GM18861 (cell line): ENCODE data around the gene RMRP.
"Not testable (repeated sequence)": the region's sequence is repeated elsewhere in the genome, so short reads cannot be mapped to it uniquely, and the experiment has no call there.

ENCODE experiments used
- ATAC-seq: cut with Tn5 transposase; IDR thresholded peaks from one replicate; pipeline ENCODE4 v1.9.1; 2021; ENCODE audit not compliant: unreplicated experiment

Gene RMRP

DNA sequence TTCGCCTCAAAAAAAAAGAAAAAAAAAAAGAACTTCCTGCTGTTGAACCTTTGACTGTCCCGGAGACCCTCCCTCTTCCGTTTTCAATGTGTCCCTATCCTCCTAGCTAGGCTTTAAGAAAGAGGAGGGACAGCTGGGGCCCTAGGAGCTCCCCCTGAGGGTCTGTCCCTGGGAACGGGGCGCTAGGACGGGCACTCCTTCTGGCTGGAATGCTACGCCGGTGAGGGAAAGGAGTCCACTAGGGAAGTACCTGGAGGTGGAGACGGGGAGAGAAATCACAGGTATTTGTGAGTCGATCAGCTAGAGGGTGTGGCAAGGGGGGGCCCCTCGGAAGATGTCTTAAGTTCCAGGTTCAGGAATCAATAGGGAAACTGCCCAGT, 11.7 kb downstream of the RMRP start:
- ATAC-seq = peak; percentile 17

DNA sequence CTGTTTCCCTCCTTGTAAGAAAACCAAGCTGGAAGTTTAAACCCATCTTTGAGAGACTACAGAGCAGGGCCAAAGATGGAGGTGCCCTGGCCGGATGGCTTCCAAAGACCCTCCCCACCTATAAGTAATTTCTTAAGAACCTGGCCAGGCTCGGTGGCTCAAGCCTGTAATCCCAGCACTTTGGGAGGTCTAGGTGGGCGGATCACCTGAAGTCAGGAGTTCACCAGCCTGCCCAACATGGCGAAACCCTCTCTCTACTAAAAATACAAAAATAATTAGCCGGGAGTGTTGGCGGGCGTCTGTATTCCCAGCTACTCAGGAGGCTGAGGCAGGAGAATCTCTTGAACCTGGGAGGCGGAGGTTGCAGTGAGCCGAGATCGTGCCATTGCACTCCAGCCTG, 12.1 kb downstream of the RMRP start:
- not testable (repeated sequence) for ATAC-seq

DNA sequence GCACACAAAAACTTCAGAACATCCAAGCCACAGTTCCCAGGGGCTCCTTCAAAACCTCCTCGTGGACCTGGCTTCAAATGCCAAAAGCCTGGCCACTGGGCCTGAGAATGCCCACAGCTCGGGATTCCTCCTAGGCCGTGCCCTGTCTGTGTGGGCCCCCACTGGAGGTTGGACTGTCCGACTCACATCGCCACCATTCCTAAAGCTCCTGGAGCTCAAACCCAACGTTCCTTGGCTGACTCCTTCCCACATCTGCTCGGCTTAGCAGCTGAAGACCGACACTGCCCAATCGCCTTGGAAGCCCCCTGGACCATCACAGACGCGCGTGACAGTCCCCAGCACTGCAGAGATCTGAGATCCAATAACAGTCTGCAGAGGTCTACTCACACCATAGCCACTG, 14.8 kb downstream of the RMRP start:
- ATAC-seq = no peak

DNA sequence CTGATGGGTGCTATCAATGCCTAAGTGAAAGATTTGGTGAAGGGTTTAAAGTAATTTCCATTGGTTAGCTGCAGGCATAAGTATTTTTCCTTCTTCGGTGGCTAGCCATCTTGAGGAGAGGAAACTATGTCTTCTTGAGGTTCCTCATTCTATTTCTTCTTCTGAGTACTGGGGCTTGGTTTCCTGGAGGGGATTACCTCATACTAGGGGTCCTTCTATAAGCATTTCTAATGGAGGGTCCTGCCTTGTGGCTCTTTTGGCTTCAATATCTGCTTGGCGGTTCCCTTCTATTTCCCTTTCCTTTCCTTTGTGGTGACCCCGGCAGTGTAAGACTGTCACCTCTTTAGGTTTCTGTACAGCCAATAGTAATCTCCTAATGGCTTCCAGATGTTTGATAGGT, 16.3 kb downstream of the RMRP start:
- not testable (repeated sequence) for ATAC-seq

DNA sequence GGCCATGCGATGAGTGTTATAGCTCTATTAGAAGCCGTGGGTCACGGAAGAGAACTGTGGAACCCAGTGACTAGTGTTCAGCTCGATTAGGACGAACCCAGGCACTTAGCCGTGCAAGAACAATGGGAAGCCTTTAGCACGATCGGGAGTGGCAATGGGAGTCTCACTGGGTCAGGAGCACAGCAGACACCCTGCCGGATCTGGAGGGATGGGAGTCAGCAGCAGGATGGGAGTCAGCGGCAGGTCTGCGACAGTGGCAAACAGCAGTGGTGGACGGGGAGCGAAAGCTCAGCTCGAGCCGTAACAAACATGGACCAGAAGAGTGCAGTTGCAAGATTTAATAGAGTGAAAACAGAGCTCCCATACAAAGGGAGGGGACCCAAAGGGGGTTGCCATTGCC, 17.4 kb downstream of the RMRP start:
- ATAC-seq = not testable (repeated sequence)

DNA sequence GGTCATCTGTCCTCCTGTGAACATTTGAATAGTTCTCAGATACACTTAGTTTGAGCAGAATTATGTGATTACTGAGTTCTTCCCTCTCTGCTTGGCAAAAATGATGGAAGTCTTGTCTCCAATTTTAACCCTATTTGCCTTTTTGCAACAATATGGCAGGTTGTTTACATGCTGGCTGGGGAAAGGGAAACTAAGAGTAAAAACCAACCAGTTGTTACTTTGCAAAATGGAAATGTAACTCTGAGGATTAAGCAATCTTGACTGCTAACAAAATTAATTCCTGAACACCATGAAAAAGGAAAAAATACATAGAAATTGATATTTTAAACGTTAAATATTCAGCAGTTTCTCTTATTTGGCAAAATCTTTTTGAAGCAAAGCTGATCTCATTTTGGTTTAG, 18.2 kb downstream of the RMRP start:
- ATAC-seq = no peak

DNA sequence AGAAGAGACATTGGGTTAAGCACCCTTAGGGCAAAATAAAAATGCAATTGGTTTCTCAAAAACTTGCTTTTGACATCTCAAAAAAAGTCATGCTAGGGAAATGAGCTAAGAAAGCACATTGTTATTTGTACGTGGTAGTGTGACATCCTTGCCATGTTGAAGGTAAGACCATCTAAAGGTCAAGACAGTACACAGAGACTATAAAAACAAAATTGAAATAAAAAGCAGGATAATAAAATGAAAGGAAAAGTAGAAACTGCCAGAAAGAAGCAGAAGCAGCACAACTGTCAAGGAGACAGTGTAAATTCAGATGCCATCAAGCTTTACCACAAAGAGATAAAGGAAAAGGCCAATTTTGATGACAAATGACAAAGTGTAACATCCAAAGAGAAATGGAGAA, 18.6 kb downstream of the RMRP start:
- ATAC-seq = not testable (repeated sequence)

DNA sequence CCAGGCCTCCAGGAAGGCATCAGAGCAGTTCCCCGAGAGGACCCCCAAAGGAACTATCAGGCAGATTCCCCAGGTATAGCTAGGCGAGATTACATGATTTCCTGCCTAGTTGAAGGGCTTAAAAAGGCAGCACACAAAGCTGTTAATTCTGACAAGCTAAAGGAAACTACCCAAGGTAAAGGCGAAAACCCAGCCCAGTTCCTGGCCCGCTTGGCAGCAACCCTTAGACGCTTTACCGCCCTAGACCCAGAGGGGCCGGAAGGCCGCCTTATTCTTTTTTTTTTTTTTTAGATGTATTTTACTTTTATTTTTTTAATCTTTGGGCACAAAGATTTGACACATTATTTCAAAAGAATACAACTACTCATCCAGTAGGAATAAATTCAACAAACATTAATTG, 19.1 kb downstream of the RMRP start:
- not testable (repeated sequence) for ATAC-seq

DNA sequence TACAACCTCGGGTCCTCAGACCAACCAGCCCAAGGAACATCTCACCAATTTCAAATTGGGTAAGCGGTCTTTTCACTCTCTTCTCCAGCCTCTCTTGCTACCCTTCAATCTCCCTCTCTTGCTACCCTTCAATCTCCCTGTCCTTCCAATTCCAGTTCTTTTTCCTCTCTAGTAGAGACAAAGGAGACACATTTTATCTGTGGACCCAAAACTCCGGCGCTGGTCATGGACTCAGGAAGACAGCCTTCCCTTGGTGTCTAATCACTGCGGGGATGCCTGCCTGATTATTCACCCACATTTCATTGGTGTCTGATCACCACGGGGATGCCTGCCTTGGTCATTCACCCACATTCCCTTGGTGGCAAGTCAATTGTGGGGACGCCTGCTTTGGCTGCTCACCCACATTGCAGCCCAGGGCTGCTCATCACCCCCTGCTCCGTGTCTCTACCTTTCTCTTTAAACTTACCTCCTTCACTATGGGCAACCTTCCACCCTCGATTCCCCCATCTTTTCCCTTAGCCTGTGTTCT, 20.3 kb downstream of the RMRP start:
- not testable (repeated sequence) for ATAC-seq

DNA sequence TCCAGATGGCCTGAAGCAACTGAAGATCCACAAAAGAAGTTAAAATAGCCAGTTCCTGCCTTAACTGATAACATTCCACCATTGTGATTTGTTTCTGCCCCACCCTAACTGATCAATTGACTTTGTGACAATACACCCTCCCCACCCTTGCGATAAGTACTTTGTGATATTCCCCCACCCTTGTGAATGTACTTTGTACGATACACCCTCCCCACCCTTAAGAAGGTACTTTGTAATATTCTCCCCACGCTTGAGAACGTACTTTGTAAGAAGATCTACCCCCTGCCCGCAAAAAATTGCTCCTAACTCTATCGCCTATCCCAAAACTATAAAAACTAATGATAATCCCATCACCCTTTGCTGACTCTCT, 21.0 kb downstream of the RMRP start:
- ATAC-seq = not testable (repeated sequence)

DNA sequence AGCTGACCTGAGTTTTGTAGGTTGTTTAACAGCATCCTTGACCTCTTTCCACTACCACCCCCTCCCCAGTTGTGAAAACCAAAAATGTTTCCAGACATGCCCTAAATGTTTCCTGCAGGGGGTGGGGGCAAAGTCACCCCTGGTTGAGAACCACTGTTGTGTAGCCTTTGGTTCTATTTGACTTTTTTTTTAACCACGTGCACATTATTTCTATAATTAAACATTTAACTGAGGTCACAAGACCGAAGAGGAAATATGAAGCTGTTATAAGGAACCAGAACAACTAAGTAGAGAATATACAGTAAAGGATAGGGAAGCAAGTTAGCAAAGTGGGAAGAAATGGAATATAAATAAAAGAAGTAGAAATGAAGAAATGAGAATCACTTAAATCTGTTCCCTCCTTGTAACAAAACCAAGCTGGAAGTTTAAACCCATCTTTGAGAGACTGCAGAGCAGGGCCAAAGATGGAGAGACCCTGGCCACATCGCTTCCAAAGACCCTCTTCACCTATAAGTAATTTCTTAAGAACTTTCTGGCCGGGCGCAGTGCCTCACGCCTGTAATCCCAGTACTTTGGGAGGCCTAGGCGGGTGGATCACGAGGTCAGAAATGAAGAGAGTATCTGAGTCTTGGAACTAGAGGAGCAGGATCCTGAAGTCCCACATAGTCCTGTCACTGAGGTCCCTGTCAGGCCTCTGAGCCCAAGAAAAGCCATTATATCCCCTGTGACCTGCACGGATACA, 21.5 kb downstream of the RMRP start:
- ATAC-seq = no peak

DNA sequence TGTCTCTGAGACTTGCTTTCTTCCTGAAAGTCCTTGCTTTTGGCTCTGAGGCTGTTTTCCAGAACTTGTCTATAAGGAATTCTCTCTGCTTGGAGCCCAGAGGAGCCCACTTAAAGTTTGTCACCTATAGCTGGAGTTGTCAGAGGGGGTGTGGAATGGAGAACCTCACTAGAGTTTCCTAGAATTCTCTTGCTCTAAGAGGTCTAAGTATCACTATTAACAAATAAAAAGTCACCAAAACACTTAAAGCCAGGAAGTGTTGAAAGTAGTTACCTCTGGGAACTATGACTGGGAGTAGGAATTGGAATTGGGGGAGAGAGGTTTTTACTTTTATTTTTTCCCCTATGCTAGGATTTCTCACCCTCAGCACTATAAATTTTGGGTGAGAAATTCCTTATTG, 22.1 kb downstream of the RMRP start:
- ATAC-seq = no peak

DNA sequence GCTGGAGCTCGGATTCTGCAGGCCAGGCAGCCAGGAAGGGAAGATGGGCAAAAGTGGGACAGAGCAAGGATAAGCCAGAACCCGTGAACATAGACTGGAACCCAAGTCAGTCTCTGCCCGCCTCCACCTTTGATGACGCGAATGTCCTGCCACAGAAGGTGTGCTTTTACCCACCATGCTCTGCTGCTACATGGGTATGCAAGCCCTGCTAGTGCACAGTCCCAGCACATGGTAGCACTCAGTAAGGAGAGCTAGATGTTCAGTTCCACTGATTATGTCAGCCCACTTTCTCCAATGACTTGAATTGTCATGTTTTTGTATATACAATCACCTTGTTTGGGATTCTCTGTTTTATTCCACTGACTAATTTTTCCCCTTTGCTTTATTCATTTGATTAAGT, 28.2 kb downstream of the RMRP start:
- ATAC-seq = no peak

DNA sequence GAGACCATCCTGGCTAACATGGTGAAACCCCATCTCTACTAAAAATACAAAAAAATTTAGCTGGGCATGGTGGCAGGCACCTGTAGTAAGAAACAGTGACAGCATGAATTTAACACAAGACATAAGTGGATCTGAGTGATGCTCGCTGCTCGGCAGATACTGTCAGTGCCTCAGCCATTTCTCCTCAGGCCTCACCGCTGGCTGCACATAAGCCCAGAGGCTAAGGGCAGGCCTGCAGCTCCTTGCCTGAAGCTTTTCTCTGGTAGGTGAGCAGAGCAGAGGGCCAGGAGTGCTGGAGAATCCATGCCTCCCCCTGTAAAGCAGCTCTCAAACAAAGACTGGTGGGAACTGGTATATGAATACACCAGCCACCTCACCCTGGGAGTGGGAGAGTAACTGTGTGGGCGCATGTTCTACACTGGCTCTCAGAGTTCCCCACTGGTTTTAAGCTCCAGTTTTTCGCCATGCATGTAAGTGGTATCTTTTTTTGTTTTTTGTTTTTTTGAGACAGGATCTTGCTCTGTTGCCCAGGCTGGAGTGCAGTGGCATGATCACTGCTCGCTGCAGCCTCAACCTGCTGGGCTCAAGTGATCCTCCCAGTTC, 29.3 kb downstream of the RMRP start:
- no peak for ATAC-seq

DNA sequence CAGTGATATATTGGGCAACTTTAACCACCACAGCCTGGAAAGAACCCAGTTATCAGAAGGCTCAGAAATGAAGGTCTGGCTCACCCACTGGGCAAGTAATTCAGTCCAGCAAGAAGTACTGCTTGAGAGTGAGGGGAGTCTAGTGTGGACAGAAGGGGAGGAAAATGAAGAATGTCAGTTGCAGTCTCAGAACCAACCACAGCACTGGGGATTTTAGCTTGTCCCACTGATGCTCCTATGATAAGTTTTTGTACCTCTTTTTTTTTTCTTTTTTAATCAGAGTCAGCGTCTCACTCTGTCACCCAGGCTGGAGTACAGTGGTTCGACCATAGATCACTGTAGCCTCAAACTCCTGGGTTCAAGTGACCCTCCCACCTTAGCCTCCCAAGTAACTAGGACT, 30.2 kb downstream of the RMRP start:
- no peak for ATAC-seq

DNA sequence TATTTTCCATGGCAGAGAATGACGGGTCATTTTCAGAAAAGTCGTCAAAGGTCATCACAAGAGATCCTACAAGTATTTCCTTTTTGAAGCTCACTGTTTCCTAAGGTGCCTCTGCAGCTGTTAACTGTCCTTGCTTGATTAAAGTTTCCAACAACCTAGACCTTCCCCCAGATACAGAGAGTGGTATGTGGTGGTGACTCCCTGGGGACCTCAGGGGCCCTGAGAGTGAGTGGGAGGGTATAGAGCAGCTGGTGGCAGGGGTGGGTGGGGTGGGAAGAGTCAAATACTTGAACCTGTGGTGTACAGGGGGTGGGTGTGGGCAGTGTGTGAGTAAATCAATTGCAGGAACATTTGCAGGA, 38.0 kb downstream of the RMRP start:
- peak; percentile 39 for ATAC-seq

DNA sequence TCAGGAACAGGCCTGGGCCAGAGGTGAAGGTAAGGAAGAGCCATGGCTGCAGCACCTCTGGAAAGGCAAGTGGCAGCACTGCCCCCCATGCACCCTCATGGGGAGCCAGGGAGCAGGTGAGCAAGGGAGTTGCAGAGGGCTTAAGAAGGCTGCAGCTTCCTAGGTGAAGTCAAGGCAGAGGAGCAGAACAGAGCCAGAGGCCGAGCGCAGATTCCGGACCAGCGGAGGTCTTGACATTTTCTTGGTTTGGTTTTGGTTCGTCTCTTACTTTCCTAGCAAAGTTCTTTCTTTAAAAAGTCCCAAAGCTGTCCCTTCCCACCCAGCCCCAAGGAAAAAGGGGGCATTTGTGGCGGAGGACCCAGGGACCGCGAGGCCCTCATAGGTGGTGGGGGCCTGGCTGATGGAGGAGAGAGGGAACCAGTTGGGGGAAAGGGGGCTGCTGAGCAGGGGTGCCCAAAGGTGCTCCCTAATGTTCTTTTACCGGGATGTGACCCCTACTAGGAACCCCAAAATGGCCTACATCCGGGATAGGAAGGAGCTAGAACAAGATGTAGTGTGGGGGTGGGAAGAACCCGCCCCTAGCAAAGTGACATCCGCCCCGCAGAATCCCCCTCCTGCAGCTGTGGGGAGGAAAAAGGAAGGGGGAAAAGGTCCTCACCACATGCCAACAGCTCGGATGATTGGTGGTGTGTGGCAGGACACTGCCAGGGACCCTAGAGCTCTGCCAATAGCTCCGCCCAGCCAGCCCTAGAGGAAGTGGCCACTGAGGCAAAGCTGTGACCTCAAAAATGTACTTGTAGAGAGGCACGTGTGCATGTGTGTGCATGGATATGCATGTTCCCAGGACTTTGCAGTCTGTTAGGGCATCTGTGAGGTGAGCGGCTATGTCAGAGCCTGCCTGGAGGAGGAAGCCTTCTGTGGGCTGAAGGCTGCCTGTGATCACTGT, 38.7 kb downstream of the RMRP start:
- ATAC-seq = peak; percentile 52

DNA sequence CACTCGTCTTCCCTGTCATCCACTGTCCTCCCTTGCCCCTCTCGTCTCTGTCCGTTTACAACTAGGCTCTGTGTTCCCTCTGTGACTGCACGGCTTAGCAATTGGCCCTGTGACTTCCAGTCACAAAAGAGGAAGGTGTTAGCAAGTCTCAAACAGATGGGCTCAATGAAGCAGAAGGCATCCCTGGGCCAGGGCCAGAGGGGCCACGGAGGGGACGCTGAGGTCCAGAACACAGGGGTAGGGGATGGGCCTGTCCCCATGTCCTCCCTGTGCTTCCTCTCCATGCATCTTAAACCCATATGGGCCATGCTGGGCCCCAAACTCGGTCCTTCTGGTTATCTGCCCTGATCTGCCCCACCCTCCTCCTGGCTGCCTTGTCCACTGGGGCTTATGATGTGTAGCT, 39.5 kb downstream of the RMRP start, which contains the start of gene CD72:
Gene CD72, minus strand, starts transcription at position 89 of the 403 bp plus-strand sequence. CDS start 110 bp downstream, outside the sequence.
- no peak for ATAC-seq

DNA sequence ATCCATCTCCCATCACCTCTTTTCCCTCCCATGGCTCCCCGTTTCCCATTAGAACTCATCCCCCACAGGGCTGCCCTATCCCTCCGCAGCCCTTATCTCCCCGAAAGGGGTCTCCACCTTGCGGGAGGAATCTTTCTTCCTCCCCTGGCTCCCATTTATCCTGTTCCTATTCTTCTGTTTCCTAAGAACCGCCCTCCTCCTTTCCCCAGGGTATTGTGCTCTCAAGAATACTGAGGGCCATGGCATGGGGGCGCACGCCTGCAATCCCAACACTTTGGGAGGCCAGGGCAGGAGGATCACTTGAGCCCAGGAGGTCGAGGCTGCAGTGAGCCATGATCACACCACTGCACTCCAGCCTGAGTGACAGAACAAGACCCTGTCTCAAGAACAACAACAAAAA, 40.3 kb downstream of the RMRP start:
- ATAC-seq = no peak

DNA sequence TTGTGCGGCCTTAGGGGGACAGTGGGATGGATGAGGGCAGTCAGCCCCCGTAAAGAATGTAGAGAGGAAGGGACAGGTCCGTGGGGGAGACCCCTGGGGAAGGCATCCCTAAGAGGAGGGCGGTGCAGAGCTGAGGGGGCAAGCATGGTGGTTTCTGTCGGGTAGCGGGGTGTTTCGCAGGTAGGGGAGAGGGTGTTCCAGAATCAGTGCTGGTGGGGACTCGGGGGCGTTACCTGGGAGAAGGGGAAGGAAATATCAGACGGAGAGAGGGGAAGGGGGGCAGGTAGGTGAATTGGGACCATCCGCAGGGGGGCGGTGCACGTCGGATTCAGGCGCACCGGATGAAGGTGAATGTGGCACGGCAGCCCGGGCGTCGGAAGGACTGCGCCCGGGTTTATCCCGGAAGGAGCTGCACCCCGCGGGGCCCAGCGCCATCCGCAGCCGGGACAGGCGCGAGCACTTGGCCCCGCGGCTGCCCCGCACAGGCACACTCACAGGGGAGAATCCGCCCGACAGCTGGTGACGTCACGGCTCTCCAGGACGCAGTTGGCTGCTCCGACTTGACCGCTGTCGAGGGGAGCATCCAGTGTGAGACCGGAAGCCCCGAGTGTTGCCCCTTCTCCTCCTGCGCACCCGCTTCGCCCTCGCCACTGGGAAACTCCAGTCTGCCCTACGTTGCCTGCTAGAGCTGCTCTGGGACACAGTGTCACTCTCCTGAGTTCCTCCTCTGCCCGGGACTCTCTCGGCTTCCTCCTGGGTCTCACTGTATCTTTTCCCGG, 40.9 kb downstream of the RMRP start:
- ATAC-seq = no peak
